GM18511 (cell line): ENCODE measurements around the gene SEZ6L.
A peak's percentile ranks its signal among the peaks of the same experiment; 100 is the strongest.

Experiments used
- ATAC-seq: cut with Tn5 transposase; IDR thresholded peaks from one replicate; pipeline ENCODE4 v1.9.1; 2021; ENCODE audit warnings: mild to moderate bottlenecking, moderate library complexity; ENCODE audit not compliant: unreplicated experiment

Gene SEZ6L

GRCh38 chr22:26327306-26327705, 158.0 kb downstream of the SEZ6L start:
- ATAC-seq, result no peak

- no peak for ATAC-seq
Observed at GRCh38 chr22:26328221-26328620, 159.0 kb downstream of the SEZ6L start.

GRCh38 chr22:26330971-26331625, 161.8 kb downstream of the SEZ6L start:
- no peak for ATAC-seq

- no peak for ATAC-seq
Observed at GRCh38 chr22:26333088-26333800, 164.0 kb downstream of the SEZ6L start.

GRCh38 chr22:26334232-26334631, 165.0 kb downstream of the SEZ6L start:
- ATAC-seq, result no peak

GRCh38 chr22:26336773-26337172, 167.5 kb downstream of the SEZ6L start:
- ATAC-seq, result no peak

- ATAC-seq, result no peak
Observed at GRCh38 chr22:26339755-26340154, 170.5 kb downstream of the SEZ6L start.

- no peak for ATAC-seq
Observed at GRCh38 chr22:26342745-26343410, 173.6 kb downstream of the SEZ6L start.

- ATAC-seq, result no peak
Observed at GRCh38 chr22:26345496-26345895, 176.2 kb downstream of the SEZ6L start.

GRCh38 chr22:26348810-26349526, 179.7 kb downstream of the SEZ6L start:
- ATAC-seq, result no peak

GRCh38 chr22:26354707-26355106, 185.4 kb downstream of the SEZ6L start:
- no peak for ATAC-seq

- no peak for ATAC-seq
Observed at GRCh38 chr22:26357281-26357680, 188.0 kb downstream of the SEZ6L start.

- no peak for ATAC-seq
Observed at GRCh38 chr22:26357813-26358212, 188.6 kb downstream of the SEZ6L start.

GRCh38 chr22:26359156-26359555, 189.9 kb downstream of the SEZ6L start:
- ATAC-seq, result no peak

- no peak for ATAC-seq
Observed at GRCh38 chr22:26360169-26360885, 191.1 kb downstream of the SEZ6L start.

- ATAC-seq, result no peak
Observed at GRCh38 chr22:26362471-26362870, 193.2 kb downstream of the SEZ6L start.

GRCh38 chr22:26364066-26365015, 195.1 kb downstream of the SEZ6L start:
- peak; percentile 68 for ATAC-seq

GRCh38 chr22:26367402-26368245, 198.4 kb downstream of the SEZ6L start:
- no peak for ATAC-seq

GRCh38 chr22:26372890-26373289, 203.6 kb downstream of the SEZ6L start:
- ATAC-seq, result no peak
